ENCODE measurements around the gene PDCL2. TPM values are rescaled to one million over a fixed set of nuclear protein-coding genes. Genes with fewer than 3 reads are reported as not detected.

PDCL2 gene
- total RNA-seq, 1 experiment from 2014 or later = not detected

DNA sequence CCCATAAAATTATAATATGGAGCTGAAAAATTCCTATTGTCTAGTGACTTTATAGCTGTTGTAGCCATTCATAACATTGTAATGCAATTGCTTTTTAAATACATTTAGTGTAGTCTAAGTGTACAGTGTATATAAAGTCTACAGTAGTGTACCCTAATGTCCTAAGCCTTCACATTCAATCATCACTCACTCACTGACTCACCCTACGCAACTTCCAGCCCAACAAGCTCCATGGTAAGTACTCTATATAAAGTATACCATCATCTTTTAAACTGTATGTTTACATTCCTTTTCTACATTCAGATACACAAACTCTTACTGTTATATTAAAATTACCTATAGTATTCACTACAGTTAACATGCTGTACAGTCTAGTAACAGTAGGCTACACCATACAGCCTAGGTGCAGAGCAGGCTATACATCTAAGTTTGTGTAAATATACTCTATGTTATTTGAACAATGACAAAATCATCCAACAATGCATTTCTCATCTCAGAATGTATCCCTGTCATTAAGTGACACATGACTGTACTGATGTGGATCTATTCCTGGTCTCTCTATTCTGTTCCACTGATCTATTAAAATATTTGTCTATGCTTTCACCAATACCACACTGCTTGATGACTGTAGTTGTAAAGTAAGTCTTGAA is 79.0 kb downstream of the PDCL2 start:
- H3K79me1 ChIP-seq (ENCODE audit: insufficient read depth, low read depth, low read length, poor library complexity, severe bottlenecking) = no peaks in the 10 kb centered on the region
- no CpG with 5 or more reads among the region's 1 CpG for WGBS (ENCODE audit: extremely low coverage, insufficient read length, low lambda C conversion rate)

More for the DNA sequence above, 79.0 kb downstream of the PDCL2 start:
- Mint-ChIP-seq H3K27ac (no peak overlapping the region), H3K4me1 (peaks cover 5 to 6% of the 10 kb centered on the region in 2 experiments), H3K9me3 (peaks cover 0 to 4% of the 10 kb centered on the region in 2 experiments; a peak in 2 of 5 replicates), H3K27me3 (ENCODE audit: low read depth) (no peaks in the 10 kb centered on the region), H3K36me3 (ENCODE audit: insufficient read depth in 1 of 3, low read depth in 3 of 3) (peaks cover 2 to 5% (median 2%) of the 10 kb centered on the region in 3 experiments; a peak in 5 of 7 replicates), H3K4me3 (no peak overlapping the region)
- Histone ChIP-seq H3K9me3 (ENCODE audit: control insufficient read depth, low read depth, low read length) (no peaks in the 10 kb centered on the region), H2BK15ac (ENCODE audit: low read depth, low read length) (no peak overlapping the region), H2AFZ (ENCODE audit: low read length) (no peak overlapping the region), H3K18ac (ENCODE audit: insufficient read length, low read depth, low read length) (no peak overlapping the region), H3K23ac (ENCODE audit: insufficient read length, low read depth, low read length) (no peak overlapping the region), H3K4ac (ENCODE audit: low read depth, low read length) (no peak overlapping the region), H2BK20ac (ENCODE audit: low read depth, low read length, poor library complexity, severe bottlenecking) (no peak overlapping the region), H4K20me1 (ENCODE audit: control insufficient read depth, insufficient read depth, insufficient read length) (no peaks in the 10 kb centered on the region), H3K14ac (ENCODE audit: insufficient read depth, low read length) (no peak overlapping the region), H4K91ac (ENCODE audit: insufficient read length, low read depth, low read length) (no peak overlapping the region), H2AK5ac (ENCODE audit: insufficient read length, low read length) (no peak overlapping the region), H2BK12ac (ENCODE audit: insufficient read length, low read depth, low read length) (no peak overlapping the region), H3K9ac (ENCODE audit: extremely low read depth, insufficient read length, low read length) (no peak overlapping the region), H2BK120ac (ENCODE audit: low read depth, low read length, poor library complexity, severe bottlenecking) (no peak overlapping the region), H3K79me2 (ENCODE audit: insufficient read depth, low read length) (no peaks in the 10 kb centered on the region), H3K4me1 (ENCODE audit: insufficient read depth, low read length) (peaks cover 2% of the 10 kb centered on the region), H3K23me2 (ENCODE audit: insufficient read length, low read depth, low read length, poor library complexity, severe bottlenecking) (no peaks in the 10 kb centered on the region), H3K56ac (ENCODE audit: insufficient read length, low read depth, low read length) (no peak overlapping the region), H4K8ac (replicated peaks; ENCODE audit: insufficient read length, low read depth, low read length) (no peak overlapping the region), H3K4me2 (ENCODE audit: insufficient read depth, insufficient read length, low read length) (no peak overlapping the region), H3K27ac (ENCODE audit: insufficient read length, low read depth, low read length) (no peak overlapping the region), H4K5ac (ENCODE audit: insufficient read length, low read depth, low read length) (no peak overlapping the region), H3T11ph (ENCODE audit: low read length) (no peak overlapping the region), H2BK5ac (ENCODE audit: insufficient read length, low read length) (no peak overlapping the region), H3K27me3 (ENCODE audit: insufficient read depth, low read length) (no peaks in the 10 kb centered on the region)
- DNase-seq = no peak
- TF ChIP-seq, protein P1, sequence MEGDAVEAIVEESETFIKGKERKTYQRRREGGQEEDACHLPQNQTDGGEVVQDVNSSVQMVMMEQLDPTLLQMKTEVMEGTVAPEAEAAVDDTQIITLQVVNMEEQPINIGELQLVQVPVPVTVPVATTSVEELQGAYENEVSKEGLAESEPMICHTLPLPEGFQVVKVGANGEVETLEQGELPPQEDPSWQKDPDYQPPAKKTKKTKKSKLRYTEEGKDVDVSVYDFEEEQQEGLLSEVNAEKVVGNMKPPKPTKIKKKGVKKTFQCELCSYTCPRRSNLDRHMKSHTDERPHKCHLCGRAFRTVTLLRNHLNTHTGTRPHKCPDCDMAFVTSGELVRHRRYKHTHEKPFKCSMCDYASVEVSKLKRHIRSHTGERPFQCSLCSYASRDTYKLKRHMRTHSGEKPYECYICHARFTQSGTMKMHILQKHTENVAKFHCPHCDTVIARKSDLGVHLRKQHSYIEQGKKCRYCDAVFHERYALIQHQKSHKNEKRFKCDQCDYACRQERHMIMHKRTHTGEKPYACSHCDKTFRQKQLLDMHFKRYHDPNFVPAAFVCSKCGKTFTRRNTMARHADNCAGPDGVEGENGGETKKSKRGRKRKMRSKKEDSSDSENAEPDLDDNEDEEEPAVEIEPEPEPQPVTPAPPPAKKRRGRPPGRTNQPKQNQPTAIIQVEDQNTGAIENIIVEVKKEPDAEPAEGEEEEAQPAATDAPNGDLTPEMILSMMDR (conservative IDR thresholded peaks at IDR 0.05) = no peak
